GM20000 (cell line): ENCODE results near the gene PITPNB.

Source experiments
- DNase-seq: peaks from one replicate; pipeline ENCODE4 v3.0.0; 2012; ENCODE audit warnings: low spot score
- CTCF ChIP-seq: IDR thresholded peaks from 2 replicates; pipeline ENCODE4 v1.5.1; 2012; ENCODE audit warnings: mild to moderate bottlenecking, control low read depth; ENCODE audit errors: extremely low read depth, missing control alignments

The PITPNB gene

GRCh38 chr22:27886843-27887151, 32.3 kb downstream of the PITPNB start:
- no peak for DNase-seq
- TF ChIP-seq CTCF: no peak

DNA sequence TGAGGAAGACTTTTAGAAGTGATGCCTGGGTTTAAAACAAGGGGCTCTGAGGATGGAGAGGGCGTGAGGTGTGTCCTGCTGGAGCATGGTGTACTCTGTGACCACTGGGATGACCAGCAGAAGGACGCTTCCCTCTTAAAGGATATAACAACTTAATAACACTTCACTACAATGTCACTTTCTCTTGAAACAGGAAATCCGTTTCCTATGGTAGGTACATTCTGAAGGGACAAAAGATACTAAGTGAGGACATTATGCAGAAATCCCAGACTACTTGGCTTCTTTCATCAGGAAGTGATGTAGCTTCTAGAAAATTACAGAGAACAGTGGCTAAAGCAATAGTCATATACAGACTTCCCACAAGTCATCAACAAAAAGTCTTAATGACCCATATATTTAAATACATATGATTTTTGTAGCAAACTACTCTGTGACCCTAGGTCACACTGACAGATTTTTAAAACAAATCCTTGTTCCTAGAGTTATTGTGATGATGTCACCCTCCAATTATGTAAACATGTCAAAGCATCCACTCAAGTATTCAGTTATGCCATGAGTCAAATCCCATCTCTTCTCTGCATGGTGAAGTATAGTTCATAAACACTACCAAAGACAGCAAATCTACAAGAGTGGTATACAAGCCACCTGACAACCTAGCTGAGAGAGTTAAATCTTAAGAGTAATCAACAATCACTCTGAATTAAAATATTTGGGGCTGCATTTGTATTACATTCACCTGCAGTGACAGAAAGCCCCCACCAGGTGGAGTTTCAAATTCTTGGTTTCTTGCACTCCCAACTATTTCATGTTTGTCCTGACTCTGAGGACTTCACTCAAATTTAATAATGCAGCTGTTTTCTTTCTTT, 32.8 kb downstream of the PITPNB start:
- peak; percentile 46 for DNase-seq
- peak; percentile 24 for TF ChIP-seq CTCF

- TF ChIP-seq CTCF: no peak
Measured at GRCh38 chr22:27883656-27884350, 35.3 kb downstream of the PITPNB start.

DNA sequence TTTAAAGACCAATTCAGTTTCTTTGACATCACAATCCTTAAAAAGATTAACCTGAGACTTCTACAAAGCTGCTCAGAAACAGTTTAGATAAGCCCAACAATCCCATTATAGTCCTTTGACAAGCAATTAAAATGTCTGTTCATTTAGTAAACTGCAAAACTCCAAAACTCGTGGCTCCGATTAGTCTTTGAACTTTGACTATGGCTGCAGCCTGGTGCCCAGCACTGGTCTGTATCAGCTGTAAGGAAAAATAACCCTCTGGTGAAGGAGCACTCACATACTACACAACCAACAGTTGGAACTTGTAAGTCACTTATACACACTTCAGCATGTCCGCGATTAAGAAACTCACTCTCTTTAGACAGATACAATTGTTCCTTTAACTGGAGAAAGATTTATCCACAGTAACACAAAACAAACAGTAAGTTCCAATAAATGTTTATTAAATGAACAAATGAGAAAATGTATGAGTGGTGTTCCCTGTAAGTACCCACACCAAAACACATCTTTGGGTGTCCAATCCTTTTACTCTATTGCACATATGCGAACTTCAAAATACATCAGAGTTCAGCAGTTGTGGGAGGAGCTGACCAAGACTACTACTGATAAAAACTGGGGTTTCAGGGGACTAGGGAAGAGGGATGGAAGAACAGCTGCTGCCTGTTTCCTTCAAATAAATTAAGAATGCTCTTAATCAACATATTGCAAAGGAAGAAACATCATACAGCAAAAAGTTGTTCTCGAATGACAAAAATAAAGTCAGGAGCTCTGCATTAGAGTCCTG, 36.4 kb downstream of the PITPNB start:
- no peak for DNase-seq
- TF ChIP-seq CTCF: no peak

More at GRCh38 chr22:27883656-27884350, 35.3 kb downstream of the PITPNB start:
- no peak for DNase-seq

DNA sequence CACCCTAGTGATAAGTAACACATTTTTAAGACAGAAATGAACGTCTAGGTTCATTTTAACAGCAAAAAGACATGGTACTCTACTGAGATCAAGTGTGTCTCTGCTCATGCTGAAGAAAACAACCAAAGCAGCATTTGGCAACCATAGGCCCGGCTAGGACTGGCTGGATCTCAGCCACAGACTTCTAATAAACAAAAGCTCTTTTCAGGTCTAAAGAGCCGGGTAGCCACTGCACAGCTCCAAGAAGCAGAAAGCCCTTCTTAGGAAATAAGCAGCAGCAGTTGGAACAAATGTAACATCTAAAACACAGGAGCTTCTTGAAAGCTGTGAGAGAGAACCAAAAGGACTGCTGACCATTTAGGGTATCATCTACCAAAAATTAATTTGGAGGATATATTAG, 37.6 kb downstream of the PITPNB start:
- TF ChIP-seq CTCF: no peak
- DNase-seq: no peak

- peak; percentile 19 for DNase-seq
- peak; percentile 49 for TF ChIP-seq CTCF
Measured at GRCh38 chr22:27880778-27881394, 38.2 kb downstream of the PITPNB start.

GRCh38 chr22:27879923-27880322, 39.1 kb downstream of the PITPNB start:
- TF ChIP-seq CTCF: no peak
- peak; percentile 17 for DNase-seq
